ENCODE results near the gene GALNT8.

The GALNT8 gene

GRCh38 chr12:4766445-4766844, 46.2 kb downstream of the GALNT8 start:
- no peak for TF ChIP-seq CTCF (IDR thresholded peaks at IDR 0.05; ENCODE audit: low read length, missing control alignments)
- DNase-seq (ENCODE audit: low read depth) = no peak
- no peak overlapping the region for H3K4me3 ChIP-seq (replicated peaks; ENCODE audit: low read depth, low read length)

GRCh38 chr12:4767186-4767585, 47.0 kb downstream of the GALNT8 start:
- DNase-seq (ENCODE audit: low read depth) = no peak
- TF ChIP-seq CTCF (IDR thresholded peaks at IDR 0.05; ENCODE audit: low read length, missing control alignments) = no peak
- no peak overlapping the region for H3K4me3 ChIP-seq (replicated peaks; ENCODE audit: low read depth, low read length)

GRCh38 chr12:4768341-4768740, 48.1 kb downstream of the GALNT8 start:
- DNase-seq (ENCODE audit: low read depth) = no peak
- TF ChIP-seq CTCF (IDR thresholded peaks at IDR 0.05; ENCODE audit: low read length, missing control alignments) = no peak

GRCh38 chr12:4769073-4769472, 48.9 kb downstream of the GALNT8 start:
- no peak for DNase-seq (ENCODE audit: low read depth)

More at GRCh38 chr12:4768341-4768740, 48.1 kb downstream of the GALNT8 start:
- no peak overlapping the region for H3K4me3 ChIP-seq (replicated peaks; ENCODE audit: low read depth, low read length)

GRCh38 chr12:4771172-4771959, 51.2 kb downstream of the GALNT8 start:
- no peak for DNase-seq (ENCODE audit: low read depth)
- no peak overlapping the region for H3K4me3 ChIP-seq (replicated peaks; ENCODE audit: low read depth, low read length)
- TF ChIP-seq CTCF (IDR thresholded peaks at IDR 0.05; ENCODE audit: low read length, missing control alignments) = no peak

More at GRCh38 chr12:4769073-4769472, 48.9 kb downstream of the GALNT8 start:
- H3K4me3 ChIP-seq (replicated peaks; ENCODE audit: low read depth, low read length) = no peak overlapping the region
- no peak for TF ChIP-seq CTCF (IDR thresholded peaks at IDR 0.05; ENCODE audit: low read length, missing control alignments)

- no peak for DNase-seq (ENCODE audit: low read depth)
- no peak overlapping the region for H3K4me3 ChIP-seq (replicated peaks; ENCODE audit: low read depth, low read length)
- no peak for TF ChIP-seq CTCF (IDR thresholded peaks at IDR 0.05; ENCODE audit: low read length, missing control alignments)
These were observed 51.9 kb downstream of the GALNT8 start for GRCh38 chr12:4771960-4772566.

Data from fibroblast of pulmonary artery (primary cell).